Psoas muscle (tissue), 8 donors: ENCODE measurements around the gene LRRN2. TPM values are rescaled to one million over a fixed set of nuclear protein-coding genes. Genes with fewer than 3 reads are reported as not detected.
A peak's percentile ranks its signal among the peaks of the same experiment; 100 is the strongest.

Source experiments
- ATAC-seq, 4 donors: fragments of 200-7000 bp; cut with Tn5 transposase; one replicate each; pipeline ENCODE4 v1.9.1; 2020; ENCODE audit warnings: moderate library complexity in 3 of 4, mild to moderate bottlenecking in 2 of 4
- DNase-seq, 2 donors: peaks; one replicate each; pipeline ENCODE4 v3.0.0-alpha.2; 2020
- H3K27ac ChIP-seq: fragments of 200-600 bp; one replicate; pipeline ENCODE4 v1.8.0; 2022
- H3K27me3 ChIP-seq, 3 donors: fragments of 200-600 bp in 1 of 3; one replicate each; pipeline versions ENCODE4 v1.6.1 to v1.8.0; 2013 to 2022; ENCODE audit warnings: low read length in 2 of 3, mild to moderate bottlenecking in 2 of 3, moderate library complexity in 1 of 3; ENCODE audit not compliant: insufficient read depth in 3 of 3
- H3K36me3 ChIP-seq, 2 donors: fragments of 200-600 bp in 1 of 2; one replicate each; pipeline versions ENCODE4 v1.6.1 to v1.8.0; 2013 to 2022; ENCODE audit warnings: low read depth in 1 of 2, mild to moderate bottlenecking in 1 of 2, moderate library complexity in 1 of 2; ENCODE audit not compliant: insufficient read depth in 1 of 2
- H3K4me1 ChIP-seq: fragments of 200-600 bp; one replicate; pipeline ENCODE4 v1.8.0; 2022
- H3K4me3 ChIP-seq: fragments of 200-600 bp; one replicate; pipeline ENCODE4 v1.8.0; 2022; ENCODE audit warnings: mild to moderate bottlenecking
- H3K9me3 ChIP-seq: fragments of 200-600 bp; one replicate; pipeline ENCODE4 v1.8.0; 2022
- WGBS, 3 donors: extraction: QIAGEN DNeasy Blood & Tissue Kit; methylation state at CpG; one replicate each; pipeline versions ENCODE4 v1.1.6 to v1.1.7; 2013; 5-methylcytosine and 5-hydroxymethylcytosine counted together
- intact Hi-C, 2 donors: fragments of 100-400 bp; cut with DNase I; formaldehyde crosslinking; loops; one replicate each; pipeline versions ENCODE4 v1.11.0 to v1.14.2; 2022
- polyA plus RNA-seq, 3 donors: library from polyadenylated mRNA; stranded (reverse); fragments of 200-250 nt; gene quantifications; one replicate each; pipeline ENCODE4 v1.2.3, GENCODE V29; 2013
- total RNA-seq, 4 donors: library from RNA; stranded (reverse); fragmentation: NEBNext Ultra II Directional in 2 of 4; extraction: Animal tissue kit (Norgen Biotek cat#: 25700) in 2 of 4; gene quantifications; one replicate each; pipeline versions ENCODE4 v1.2.1 to v1.2.4, GENCODE V29; 2021 to 2023
- TF ChIP-seq, protein P1 (sequence below): fragments of 200-600 bp; IDR thresholded peaks from one replicate; pipeline ENCODE4 v1.8.0; 2022; ENCODE audit warnings: antibody characterized with exemption
- donor health status: healthy with polysubstance abuse.
- donor health status: DM: no; HTN: no; CAD: no; lungs with moderate emphysema.
- donor health status: Bipolar disorder and iron deficiency.
- donor health status: healthy.
- donor health status: DM: yes; HTN: yes; CAD: no.
- donor health status: DM: no; HTN: no; CAD: no.
- donor health status: DM: no; HTN: no; CAD: no.
- donor health status: DM: yes; HTN: yes; CAD: no.

LRRN2 gene
- total and polyA plus RNA-seq, 7 donors: 0.71 to 2.2 (median 0.94) TPM

DNA sequence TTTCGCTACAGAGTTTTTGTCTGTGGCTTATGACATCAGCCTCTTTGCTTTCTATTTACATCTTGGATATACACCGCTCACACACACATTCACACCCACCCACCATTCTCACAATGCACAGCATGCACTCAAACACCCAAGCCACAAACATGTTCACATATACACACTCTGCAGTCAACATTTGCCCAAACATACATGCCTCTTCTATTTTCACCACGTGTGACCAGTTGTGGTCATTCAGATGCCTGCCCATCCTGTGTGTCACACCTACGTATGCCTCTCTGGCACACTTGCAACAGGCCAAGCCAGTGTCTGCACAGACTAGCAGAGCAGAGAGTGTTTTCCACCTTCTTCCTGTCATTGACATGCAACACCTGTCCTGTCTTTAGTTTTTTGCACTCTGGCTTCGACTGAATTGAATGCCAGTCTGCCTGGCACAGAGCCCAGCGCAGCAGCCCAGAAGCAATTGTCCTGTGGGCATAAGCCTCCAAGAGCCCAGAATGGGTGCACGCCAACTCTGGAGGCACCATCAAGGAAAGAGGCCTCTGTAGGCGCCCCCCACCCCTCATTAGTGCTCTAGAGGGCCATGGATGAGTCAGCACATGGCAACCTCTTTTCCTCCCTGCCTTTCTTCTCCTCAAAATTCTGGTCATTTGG, 37.7 kb upstream of the LRRN2 start:
- DNase-seq: no peak
- no peak overlapping the region for H3K4me3 ChIP-seq
- no peaks in the 10 kb centered on the region for H3K4me1 ChIP-seq
- no peaks in the 10 kb centered on the region for H3K9me3 ChIP-seq
- 44 to 53% (median 50%) methylated on average over 8 of the region's 8 CpGs for WGBS, 3 donors
- H3K36me3 ChIP-seq: no peaks in the 10 kb centered on the region
- H3K27me3 ChIP-seq: peaks cover 0 to 2% (median 0%) of the 10 kb centered on the region in 3 donors
- TF ChIP-seq, protein P1, sequence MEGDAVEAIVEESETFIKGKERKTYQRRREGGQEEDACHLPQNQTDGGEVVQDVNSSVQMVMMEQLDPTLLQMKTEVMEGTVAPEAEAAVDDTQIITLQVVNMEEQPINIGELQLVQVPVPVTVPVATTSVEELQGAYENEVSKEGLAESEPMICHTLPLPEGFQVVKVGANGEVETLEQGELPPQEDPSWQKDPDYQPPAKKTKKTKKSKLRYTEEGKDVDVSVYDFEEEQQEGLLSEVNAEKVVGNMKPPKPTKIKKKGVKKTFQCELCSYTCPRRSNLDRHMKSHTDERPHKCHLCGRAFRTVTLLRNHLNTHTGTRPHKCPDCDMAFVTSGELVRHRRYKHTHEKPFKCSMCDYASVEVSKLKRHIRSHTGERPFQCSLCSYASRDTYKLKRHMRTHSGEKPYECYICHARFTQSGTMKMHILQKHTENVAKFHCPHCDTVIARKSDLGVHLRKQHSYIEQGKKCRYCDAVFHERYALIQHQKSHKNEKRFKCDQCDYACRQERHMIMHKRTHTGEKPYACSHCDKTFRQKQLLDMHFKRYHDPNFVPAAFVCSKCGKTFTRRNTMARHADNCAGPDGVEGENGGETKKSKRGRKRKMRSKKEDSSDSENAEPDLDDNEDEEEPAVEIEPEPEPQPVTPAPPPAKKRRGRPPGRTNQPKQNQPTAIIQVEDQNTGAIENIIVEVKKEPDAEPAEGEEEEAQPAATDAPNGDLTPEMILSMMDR: no peak
- ATAC-seq: peak in 2 of 4 donors; percentile 37 to 69
- intact Hi-C loops: loop anchor here in 1 of 2 donors (10.0 kb wide), 1 partner anchor 1932 kb away; no protein-coding TSS in a partner anchor
- H3K27ac ChIP-seq: no peak overlapping the region

DNA sequence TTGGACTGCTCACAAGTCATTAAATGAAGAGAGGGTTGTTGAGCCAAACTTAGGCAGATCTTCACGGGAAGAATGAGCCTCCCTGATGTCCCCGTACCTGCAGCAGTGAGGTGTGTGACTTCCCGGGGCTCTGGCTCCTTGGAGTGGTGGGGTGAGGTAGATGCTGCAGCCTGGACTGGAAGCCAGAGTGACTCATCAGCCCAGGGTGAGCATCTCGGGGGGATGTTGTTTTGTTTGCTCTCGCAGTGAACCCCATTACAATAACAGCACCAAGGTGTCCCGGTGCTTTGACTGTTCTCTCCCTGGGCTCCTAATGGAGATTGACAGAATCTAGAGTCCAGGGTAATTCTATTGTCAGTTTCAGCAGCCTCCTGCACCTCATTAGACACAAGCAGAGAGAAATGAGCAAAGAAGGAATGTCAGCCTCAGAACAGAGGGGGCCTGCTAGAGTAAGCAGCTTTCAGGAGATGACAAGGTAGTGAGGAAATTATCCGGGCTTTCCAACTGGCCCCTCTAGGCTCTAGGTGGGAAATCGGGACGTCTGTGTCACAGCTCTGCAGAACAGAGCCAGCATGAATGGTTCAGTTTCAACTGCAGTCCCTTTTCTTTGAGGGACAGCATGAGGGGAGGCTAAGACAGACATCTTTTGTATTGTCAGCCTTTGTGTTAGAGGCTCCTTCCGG, 36.0 kb upstream of the LRRN2 start:
- no peaks in the 10 kb centered on the region for H3K4me1 ChIP-seq
- H3K36me3 ChIP-seq: no peaks in the 10 kb centered on the region
- H3K27me3 ChIP-seq: no peaks in the 10 kb centered on the region
- 74 to 86% (median 75%) methylated on average over 10 of the region's 10 CpGs for WGBS, 3 donors
- DNase-seq: no peak
- H3K4me3 ChIP-seq: no peak overlapping the region
- H3K27ac ChIP-seq: no peak overlapping the region
- intact Hi-C loops: loop anchor here in 1 of 2 donors (10.0 kb wide), 1 partner anchor 1933 kb away; no protein-coding TSS in a partner anchor
- TF ChIP-seq, protein P1: no peak
- H3K9me3 ChIP-seq: no peaks in the 10 kb centered on the region
- ATAC-seq: no peak

DNA sequence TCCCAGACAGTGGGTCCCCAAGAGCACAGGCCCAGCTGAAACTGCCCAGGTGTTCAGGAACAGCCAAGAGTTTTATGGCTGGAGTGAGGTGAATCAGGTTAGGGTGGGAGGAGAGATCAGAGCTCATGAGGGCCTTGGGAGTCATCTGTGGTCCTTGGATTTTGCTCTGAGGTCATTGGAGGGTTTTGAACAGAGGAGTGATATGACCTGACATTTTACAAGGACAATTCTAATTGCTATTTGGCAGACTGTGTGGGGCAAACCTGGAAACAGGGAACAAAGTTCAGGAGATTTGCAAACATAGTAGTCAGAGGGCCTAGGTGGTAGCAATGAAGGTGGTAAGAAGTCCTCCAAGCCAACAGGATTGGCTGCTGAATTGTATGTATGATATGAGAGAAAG, 31.1 kb upstream of the LRRN2 start:
- no peak overlapping the region for H3K27ac ChIP-seq
- H3K27me3 ChIP-seq: peaks cover 0 to 26% (median 0%) of the 10 kb centered on the region in 3 donors
- no peak overlapping the region for H3K4me3 ChIP-seq
- H3K36me3 ChIP-seq: no peaks in the 10 kb centered on the region
- TF ChIP-seq, protein P1: no peak
- no peaks in the 10 kb centered on the region for H3K4me1 ChIP-seq
- intact Hi-C loops: no loop called here
- no peak for ATAC-seq
- DNase-seq: no peak
- H3K9me3 ChIP-seq: no peaks in the 10 kb centered on the region

DNA sequence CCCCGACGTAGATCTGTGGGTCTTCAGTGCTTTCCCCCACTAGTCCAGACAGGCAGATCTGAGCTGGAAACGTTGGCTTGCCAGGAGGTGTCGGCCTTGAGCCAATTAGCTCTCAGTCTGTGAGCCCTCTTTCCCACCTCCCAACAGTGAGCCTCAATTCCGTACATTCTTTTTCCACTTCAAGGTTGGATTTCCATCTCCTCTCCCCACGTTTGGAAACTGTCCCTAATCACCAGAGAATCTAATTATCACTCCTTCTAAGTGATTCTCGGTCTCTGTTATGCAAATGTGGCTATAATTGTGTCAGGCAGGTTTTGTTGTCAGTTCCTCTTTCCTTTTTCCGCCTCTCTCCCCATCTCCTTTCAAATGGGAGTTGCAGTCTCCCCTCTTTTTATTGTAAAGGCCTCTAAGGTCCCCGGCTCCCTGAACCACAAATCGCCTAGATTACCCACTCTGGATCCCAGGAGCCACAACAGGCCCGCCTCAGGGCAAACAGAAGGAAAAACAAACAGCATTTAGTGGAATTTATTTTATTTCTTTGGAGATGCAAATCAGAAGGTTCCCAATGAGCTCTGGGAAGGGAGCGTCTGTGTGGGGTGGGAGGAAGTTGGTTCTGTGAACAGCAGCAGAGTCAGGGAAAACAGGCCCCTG, 29.4 kb upstream of the LRRN2 start:
- DNase-seq: no peak
- no peak overlapping the region for H3K27ac ChIP-seq
- intact Hi-C loops: no loop called here
- WGBS, 3 donors: 70 to 78% (median 73%) methylated on average over 12 of the region's 12 CpGs
- no peaks in the 10 kb centered on the region for H3K36me3 ChIP-seq
- peaks cover 0 to 32% (median 0%) of the 10 kb centered on the region in 3 donors for H3K27me3 ChIP-seq
- H3K4me3 ChIP-seq: no peak overlapping the region
- H3K4me1 ChIP-seq: no peaks in the 10 kb centered on the region
- H3K9me3 ChIP-seq: no peaks in the 10 kb centered on the region
- TF ChIP-seq, protein P1: no peak
- ATAC-seq: no peak
